IPS-18a (cell line): ENCODE results near the gene CLMP.

ENCODE experiments used
- H3K27ac ChIP-seq: one replicate; pipeline ENCODE4 v1.5.1; 2013; ENCODE audit warnings: low read length
- H3K27me3 ChIP-seq: one replicate; pipeline ENCODE4 v1.6.1; 2013; ENCODE audit warnings: mild to moderate bottlenecking, low read length; ENCODE audit not compliant: control insufficient read depth, insufficient read depth
- H3K36me3 ChIP-seq: one replicate; pipeline ENCODE4 v1.6.1; 2013; ENCODE audit warnings: low read depth, low read length; ENCODE audit not compliant: control insufficient read depth
- H3K4me1 ChIP-seq: one replicate; pipeline ENCODE4 v1.6.1; 2013; ENCODE audit warnings: low read depth, low read length; ENCODE audit not compliant: control insufficient read depth
- H3K4me3 ChIP-seq: one replicate; pipeline ENCODE4 v1.5.1; 2013; ENCODE audit warnings: low read length
- H3K9ac ChIP-seq: one replicate; pipeline ENCODE4 v1.6.1; 2013; ENCODE audit warnings: mild to moderate bottlenecking, low read length, moderate library complexity
- H3K9me3 ChIP-seq: one replicate; pipeline ENCODE4 v1.6.1; 2013; ENCODE audit warnings: low read depth, low read length; ENCODE audit not compliant: control insufficient read depth

Gene CLMP

DNA sequence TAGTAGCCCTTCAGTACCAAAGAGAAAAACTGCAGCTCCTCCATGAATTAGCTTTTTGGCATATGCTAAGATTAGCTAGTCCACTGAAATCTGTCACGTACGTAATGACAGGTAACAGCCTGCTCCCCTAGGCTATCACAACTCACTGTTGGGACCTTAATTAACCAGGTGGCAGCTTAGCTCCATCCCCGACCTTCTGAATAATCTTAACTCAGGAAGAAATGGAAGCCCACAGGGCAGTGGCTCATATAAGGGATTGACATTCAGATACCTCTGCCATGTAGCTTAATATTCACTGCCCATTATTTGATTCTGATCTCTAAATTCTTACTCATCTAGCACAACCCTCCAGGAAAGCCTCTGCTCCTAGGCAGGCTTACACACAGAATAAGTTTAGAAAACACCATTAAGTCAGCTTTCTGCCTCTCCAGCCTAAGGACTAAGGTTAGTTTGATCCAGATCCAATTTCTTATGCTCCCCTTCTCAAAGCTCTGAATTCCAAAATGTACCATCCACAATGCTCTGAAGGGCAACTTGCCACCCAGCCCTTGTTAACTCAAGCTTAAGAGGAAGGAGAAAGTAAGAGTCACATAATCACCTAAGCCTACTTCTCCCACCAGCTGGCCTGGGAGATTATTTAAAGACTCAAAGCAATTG is 138.1 kb downstream of the CLMP start:
- H3K27ac ChIP-seq = no peak overlapping the region
- peaks cover 5% of the 10 kb centered on the region for H3K4me1 ChIP-seq
- H3K36me3 ChIP-seq = peaks cover 70% of the 10 kb centered on the region
- H3K9ac ChIP-seq = no peak overlapping the region
- H3K9me3 ChIP-seq = no peaks in the 10 kb centered on the region
- H3K4me3 ChIP-seq = no peak overlapping the region
- no peaks in the 10 kb centered on the region for H3K27me3 ChIP-seq

DNA sequence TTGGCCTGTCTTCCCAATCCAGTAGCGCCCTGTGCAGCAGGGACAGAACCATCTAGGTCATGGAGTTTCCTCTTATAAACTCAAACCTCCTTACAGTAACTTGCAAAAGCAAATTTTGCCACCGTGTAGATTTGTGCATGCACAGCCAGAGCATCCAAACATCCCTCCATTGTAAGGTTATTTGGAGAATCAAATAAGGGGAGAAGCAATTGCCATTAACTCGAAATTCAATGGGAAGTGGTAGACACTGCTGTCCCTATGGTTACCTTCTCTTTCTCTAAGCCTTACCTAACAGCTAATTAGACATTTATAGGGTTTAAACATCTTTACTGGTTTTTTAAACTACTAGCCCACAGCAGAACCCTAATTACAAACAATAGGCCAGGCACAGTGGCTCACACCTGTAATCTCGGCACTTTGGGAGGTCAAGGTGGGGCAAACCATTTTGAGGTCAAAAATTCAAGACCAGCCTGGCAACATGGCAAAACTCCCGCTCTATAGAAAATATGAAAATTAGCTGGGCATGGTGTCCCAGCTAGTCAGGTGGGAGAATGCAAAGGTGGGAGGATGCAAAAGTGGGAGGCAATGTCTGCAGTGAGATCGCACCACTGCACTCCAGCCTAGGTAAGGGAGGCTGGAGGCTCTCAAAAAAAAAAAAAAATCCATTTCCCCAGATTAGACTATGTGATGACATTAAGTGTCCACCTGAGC is 139.7 kb downstream of the CLMP start:
- peaks cover 61% of the 10 kb centered on the region for H3K36me3 ChIP-seq
- no peak overlapping the region for H3K4me3 ChIP-seq
- no peaks in the 10 kb centered on the region for H3K9me3 ChIP-seq
- H3K27me3 ChIP-seq = no peaks in the 10 kb centered on the region
- H3K9ac ChIP-seq = no peak overlapping the region
- H3K27ac ChIP-seq = no peak overlapping the region
- peaks cover 5% of the 10 kb centered on the region for H3K4me1 ChIP-seq

- no peak overlapping the region for H3K9ac ChIP-seq
- no peak overlapping the region for H3K27ac ChIP-seq
- no peak overlapping the region for H3K4me3 ChIP-seq
- no peaks in the 10 kb centered on the region for H3K4me1 ChIP-seq
- peaks cover 53% of the 10 kb centered on the region for H3K36me3 ChIP-seq
- no peaks in the 10 kb centered on the region for H3K27me3 ChIP-seq
- H3K9me3 ChIP-seq = no peaks in the 10 kb centered on the region
These were observed 140.6 kb downstream of the CLMP start for GRCh38 chr11:123054301-123055065.

GRCh38 chr11:123052901-123053721 is 141.9 kb downstream of the CLMP start:
- Histone ChIP-seq H3K9ac (no peak overlapping the region), H3K4me1 (no peaks in the 10 kb centered on the region), H3K27me3 (no peaks in the 10 kb centered on the region), H3K9me3 (no peaks in the 10 kb centered on the region), H3K27ac (no peak overlapping the region), H3K4me3 (no peak overlapping the region), H3K36me3 (peaks cover 39% of the 10 kb centered on the region)

GRCh38 chr11:123051634-123052033 is 143.4 kb downstream of the CLMP start:
- H3K4me3 ChIP-seq = no peak overlapping the region
- peaks cover 24% of the 10 kb centered on the region for H3K36me3 ChIP-seq
- no peaks in the 10 kb centered on the region for H3K27me3 ChIP-seq
- H3K4me1 ChIP-seq = no peaks in the 10 kb centered on the region
- H3K27ac ChIP-seq = no peak overlapping the region
- H3K9me3 ChIP-seq = no peaks in the 10 kb centered on the region
- no peak overlapping the region for H3K9ac ChIP-seq

GRCh38 chr11:123051146-123051545 is 143.9 kb downstream of the CLMP start:
- Histone ChIP-seq H3K4me3 (no peak overlapping the region), H3K36me3 (peaks cover 19% of the 10 kb centered on the region), H3K9ac (no peak overlapping the region), H3K9me3 (no peaks in the 10 kb centered on the region), H3K4me1 (no peaks in the 10 kb centered on the region), H3K27ac (no peak overlapping the region), H3K27me3 (no peaks in the 10 kb centered on the region)

- Histone ChIP-seq H3K27ac (no peak overlapping the region), H3K9me3 (no peaks in the 10 kb centered on the region), H3K27me3 (no peaks in the 10 kb centered on the region), H3K4me3 (no peak overlapping the region), H3K9ac (no peak overlapping the region), H3K36me3 (no peaks in the 10 kb centered on the region), H3K4me1 (no peaks in the 10 kb centered on the region)
These were observed 147.1 kb downstream of the CLMP start for GRCh38 chr11:123047947-123048293.

DNA sequence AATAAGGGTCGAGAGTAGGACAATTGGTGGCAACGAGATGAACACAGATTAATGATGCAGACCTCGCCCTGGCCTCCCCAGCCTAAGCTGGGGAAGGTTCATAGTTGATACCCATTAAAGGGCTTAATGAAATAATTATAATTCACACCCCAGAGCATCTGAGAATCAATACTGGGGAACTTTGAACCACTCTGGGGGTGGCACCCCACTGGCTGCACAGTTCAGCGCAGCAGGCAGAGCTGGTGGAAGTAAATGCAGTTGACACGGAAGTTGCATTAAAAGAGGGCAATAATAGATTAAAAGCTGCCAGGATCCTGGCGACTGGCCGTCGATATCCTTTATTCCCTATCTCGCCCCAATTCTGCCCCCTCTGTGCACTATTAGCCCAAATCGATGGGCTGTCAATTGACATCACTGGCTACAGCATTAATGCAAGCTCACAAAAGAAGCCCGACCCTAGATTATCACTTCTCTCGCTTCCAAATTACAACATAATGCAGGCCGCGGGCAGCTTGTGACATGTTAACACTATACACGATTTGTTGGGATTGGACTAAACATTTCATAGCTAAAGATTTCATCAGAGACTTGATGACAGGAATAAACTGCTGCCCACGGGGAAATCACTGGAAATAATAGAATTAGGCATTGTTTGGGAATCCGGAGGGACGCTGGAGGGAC is 147.6 kb downstream of the CLMP start:
- no peak overlapping the region for H3K4me3 ChIP-seq
- no peaks in the 10 kb centered on the region for H3K4me1 ChIP-seq
- no peaks in the 10 kb centered on the region for H3K36me3 ChIP-seq
- no peaks in the 10 kb centered on the region for H3K27me3 ChIP-seq
- no peak overlapping the region for H3K27ac ChIP-seq
- no peak overlapping the region for H3K9ac ChIP-seq
- H3K9me3 ChIP-seq = no peaks in the 10 kb centered on the region

DNA sequence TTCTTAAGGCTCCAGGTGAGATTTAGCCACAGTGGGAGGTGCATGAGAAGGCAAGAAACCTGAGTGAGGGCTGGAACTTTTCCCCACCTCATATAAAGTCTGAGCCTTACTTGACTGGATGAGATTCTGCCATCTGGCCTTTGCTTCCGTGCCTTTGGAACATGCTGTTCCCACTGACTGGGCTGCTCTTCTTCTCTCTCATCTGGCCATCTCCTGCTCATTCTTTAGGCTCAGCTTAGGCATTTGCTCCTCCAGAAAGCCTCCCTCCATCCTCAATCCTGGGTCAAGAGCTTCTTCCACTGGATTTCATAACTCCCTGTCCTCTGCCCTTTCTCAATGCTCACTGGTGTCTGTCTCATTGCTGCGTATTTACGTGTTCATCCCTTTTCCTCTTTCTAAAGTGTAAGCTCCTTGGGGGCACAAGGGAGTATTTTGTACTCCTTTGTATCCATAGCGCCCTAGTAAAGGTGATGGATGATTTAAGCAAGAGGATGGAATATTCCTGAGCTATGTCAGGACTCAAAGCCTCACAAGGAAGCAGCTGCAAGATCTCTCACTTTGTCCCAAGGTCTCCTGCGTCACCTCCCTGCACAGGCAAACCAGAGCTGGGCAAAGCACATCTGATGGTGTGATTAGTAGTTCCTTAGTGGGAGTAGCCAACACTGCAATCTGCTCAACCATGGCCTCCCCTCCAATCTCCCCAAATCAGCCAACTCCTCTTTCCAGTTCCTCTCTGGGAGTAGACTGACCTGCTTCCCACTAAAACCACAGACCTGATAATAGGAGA is 148.4 kb downstream of the CLMP start:
- H3K9ac ChIP-seq = no peak overlapping the region
- H3K4me3 ChIP-seq = no peak overlapping the region
- no peaks in the 10 kb centered on the region for H3K36me3 ChIP-seq
- no peaks in the 10 kb centered on the region for H3K27me3 ChIP-seq
- H3K27ac ChIP-seq = no peak overlapping the region
- H3K9me3 ChIP-seq = no peaks in the 10 kb centered on the region
- H3K4me1 ChIP-seq = no peaks in the 10 kb centered on the region

DNA sequence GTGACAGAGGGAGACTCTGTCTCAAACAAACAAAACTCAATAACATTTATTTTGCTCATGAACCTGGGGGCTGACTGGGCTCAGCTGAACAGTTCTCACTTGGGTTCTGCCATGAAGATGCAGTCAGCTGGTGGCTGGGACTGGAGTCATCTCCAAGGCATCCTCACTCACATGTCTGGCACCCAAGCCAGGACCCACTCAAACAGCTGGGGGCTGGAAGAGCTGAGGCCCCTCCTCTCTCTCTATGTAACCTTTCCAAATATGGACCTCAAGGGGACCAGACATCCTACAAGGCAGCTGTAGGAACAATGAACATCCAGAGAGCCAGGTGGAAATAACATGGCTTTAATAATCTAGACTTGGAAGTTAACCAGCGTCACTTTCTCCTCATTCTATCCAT is 149.9 kb downstream of the CLMP start:
- H3K4me1 ChIP-seq = no peaks in the 10 kb centered on the region
- H3K36me3 ChIP-seq = no peaks in the 10 kb centered on the region
- no peak overlapping the region for H3K27ac ChIP-seq
- no peak overlapping the region for H3K4me3 ChIP-seq
- no peaks in the 10 kb centered on the region for H3K9me3 ChIP-seq
- H3K27me3 ChIP-seq = no peaks in the 10 kb centered on the region
- no peak overlapping the region for H3K9ac ChIP-seq
